Lower lobe of right lung (tissue), 2 donors: ENCODE results near the gene DNLZ. TPM values are rescaled to one million over a fixed set of nuclear protein-coding genes. Genes with fewer than 3 reads are reported as not detected.

Experiments used
- ATAC-seq, 2 donors: fragments of 200-7000 bp; cut with Tn5 transposase; one replicate each; pipeline ENCODE4 v1.9.1; 2020 to 2022; ENCODE audit warnings: mild to moderate bottlenecking in 2 of 2, moderate library complexity in 2 of 2
- DNase-seq: peaks from one replicate; pipeline ENCODE4 v3.0.0-alpha.2; 2020
- H3K27ac ChIP-seq: fragments of 200-600 bp; one replicate; pipeline ENCODE4 v1.8.0; 2022
- H3K27me3 ChIP-seq: fragments of 200-600 bp; one replicate; pipeline ENCODE4 v1.8.0; 2022; ENCODE audit warnings: low read depth
- H3K36me3 ChIP-seq: fragments of 200-600 bp; one replicate; pipeline ENCODE4 v1.8.0; 2022; ENCODE audit warnings: mild to moderate bottlenecking
- H3K4me1 ChIP-seq: fragments of 200-600 bp; one replicate; pipeline ENCODE4 v1.8.0; 2022
- H3K4me3 ChIP-seq: fragments of 200-600 bp; one replicate; pipeline ENCODE4 v1.8.0; 2022; ENCODE audit warnings: mild to moderate bottlenecking
- H3K9me3 ChIP-seq: fragments of 200-600 bp; one replicate; pipeline ENCODE4 v1.8.0; 2022
- intact Hi-C: fragments of 100-400 bp; cut with DNase I; formaldehyde crosslinking; loops from one replicate; pipeline ENCODE4 v1.11.0; 2022
- total RNA-seq: library from RNA; stranded (reverse); fragmentation: NEBNext Ultra II Directional; extraction: Animal tissue kit (Norgen Biotek cat#: 25700); gene quantifications from one replicate; pipeline ENCODE4 v1.2.1, GENCODE V29; 2021
- TF ChIP-seq, protein P1 (sequence below): fragments of 200-600 bp; IDR thresholded peaks from one replicate; pipeline ENCODE4 v1.8.0; 2022; ENCODE audit warnings: antibody characterized with exemption, mild to moderate bottlenecking
- donor health status: DM: no; HTN: yes; CAD: no; lungs with severe emphysema.

Gene DNLZ
- total RNA-seq, 1 donor from 2014 or later: 12.9 TPM

DNA sequence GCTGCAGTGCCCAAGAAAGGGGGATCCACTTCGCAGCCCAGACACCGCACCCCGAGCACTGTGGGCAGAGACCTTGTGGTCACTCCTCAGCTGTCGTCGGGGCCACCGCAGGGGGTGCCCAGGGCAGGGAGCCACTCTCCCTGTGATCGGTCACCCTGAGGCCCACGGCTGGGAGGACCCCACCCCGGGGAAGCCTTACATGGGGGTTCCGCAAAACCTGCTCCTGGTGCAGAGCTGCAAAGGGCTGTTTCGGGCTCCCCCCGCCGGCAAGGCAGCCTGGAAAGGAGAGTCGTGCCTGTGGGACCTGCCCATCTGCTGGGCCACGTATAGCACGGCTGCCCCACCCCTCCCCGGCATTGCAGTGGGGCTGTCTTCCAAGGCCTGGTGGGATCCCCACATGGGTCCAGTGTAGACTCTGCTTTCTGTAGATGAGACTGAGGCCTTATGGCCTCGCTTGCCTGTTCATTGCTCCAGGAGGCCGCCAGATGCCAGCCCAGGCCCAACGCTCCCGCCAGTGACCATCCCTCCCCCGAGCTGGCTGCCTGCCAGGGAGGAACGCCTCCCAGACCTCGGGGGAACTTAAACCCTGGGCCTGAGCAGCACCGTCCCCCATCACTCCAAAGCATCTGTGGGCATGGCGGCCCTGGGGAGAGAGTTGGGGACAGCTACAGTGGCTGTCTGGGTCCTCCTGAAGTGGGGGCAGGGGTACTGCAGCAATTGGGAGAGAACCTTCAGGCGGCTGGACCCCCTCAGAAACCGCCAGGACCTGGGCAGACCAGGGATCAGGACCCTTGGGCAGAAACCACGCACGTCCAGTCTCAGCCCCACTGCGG, 1.6 kb upstream of the DNLZ start:
- TF ChIP-seq, protein P1, sequence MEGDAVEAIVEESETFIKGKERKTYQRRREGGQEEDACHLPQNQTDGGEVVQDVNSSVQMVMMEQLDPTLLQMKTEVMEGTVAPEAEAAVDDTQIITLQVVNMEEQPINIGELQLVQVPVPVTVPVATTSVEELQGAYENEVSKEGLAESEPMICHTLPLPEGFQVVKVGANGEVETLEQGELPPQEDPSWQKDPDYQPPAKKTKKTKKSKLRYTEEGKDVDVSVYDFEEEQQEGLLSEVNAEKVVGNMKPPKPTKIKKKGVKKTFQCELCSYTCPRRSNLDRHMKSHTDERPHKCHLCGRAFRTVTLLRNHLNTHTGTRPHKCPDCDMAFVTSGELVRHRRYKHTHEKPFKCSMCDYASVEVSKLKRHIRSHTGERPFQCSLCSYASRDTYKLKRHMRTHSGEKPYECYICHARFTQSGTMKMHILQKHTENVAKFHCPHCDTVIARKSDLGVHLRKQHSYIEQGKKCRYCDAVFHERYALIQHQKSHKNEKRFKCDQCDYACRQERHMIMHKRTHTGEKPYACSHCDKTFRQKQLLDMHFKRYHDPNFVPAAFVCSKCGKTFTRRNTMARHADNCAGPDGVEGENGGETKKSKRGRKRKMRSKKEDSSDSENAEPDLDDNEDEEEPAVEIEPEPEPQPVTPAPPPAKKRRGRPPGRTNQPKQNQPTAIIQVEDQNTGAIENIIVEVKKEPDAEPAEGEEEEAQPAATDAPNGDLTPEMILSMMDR: no peak
- intact Hi-C loops: no loop called here

DNA sequence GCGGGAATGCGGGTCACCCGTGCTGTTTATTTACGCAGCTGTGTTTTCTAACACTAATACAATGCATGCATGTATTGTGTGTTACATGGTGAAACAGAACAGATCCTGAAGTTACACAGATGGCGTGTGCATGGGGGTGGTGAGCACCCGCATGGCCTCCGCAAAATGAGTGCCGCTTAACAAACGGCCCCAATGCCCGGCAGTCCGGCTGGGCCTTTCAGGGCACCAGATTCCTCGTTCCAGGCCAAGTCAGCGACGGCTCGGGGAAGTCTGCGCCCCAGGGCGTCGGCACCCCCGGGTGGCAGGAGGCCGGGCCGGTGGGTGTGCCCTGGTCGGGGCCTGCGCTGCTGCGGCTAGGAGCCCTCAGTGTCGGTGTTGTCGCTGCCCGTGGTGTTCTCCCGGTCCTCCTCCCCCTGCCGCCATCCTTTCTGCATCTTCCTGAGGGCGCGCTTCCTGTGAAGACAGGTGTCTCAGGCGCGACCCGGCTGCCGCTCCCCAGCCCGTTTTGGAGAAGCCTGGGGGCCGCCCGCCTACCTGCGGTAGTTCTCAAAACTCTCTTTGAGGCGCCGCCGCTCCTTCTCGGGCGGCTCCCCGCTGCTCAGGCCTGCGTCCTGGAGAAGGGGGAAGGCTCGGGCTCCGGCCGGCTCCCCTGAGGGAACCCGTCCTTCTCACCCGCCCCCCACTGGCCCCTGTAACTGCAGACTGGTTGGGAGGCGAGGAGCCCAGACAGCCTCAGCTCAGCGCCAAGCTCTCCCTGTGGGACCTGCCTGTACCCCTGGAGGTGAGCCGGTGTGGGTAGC, 605 bp upstream of the DNLZ start:
- TF ChIP-seq, protein P1: peak; percentile 11
- Histone ChIP-seq H3K36me3 (no peaks in the 10 kb centered on the region), H3K4me3 (peak overlapping the region; percentile 79), H3K4me1 (peaks cover 28% of the 10 kb centered on the region), H3K9me3 (no peaks in the 10 kb centered on the region), H3K27ac (no peak overlapping the region), H3K27me3 (no peaks in the 10 kb centered on the region)
- intact Hi-C loops: no loop called here
- ATAC-seq: no peak
- DNase-seq: no peak

More for the DNA sequence above, 1.6 kb upstream of the DNLZ start:
- ATAC-seq (no peak), DNase-seq (no peak)
- Histone ChIP-seq H3K9me3 (no peaks in the 10 kb centered on the region), H3K4me3 (no peak overlapping the region), H3K36me3 (no peaks in the 10 kb centered on the region), H3K27ac (no peak overlapping the region), H3K27me3 (no peaks in the 10 kb centered on the region), H3K4me1 (peaks cover 28% of the 10 kb centered on the region)

DNA sequence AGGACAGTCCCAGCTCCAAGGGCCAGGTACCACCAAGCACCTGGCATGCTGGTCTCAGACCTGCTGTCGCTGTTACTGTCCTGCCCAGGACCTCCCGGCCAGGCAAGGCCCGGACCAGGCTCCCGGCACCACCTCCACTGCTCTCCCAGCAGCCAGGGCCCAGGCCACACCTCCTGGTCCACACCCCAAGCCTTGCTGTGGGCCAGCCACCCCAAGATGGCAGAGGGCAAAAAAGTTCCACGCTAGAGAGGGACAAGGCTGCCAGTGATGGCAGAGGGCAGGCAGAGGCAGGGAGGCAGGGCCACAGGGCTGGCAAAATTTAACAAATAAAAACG, 1.1 kb downstream of the DNLZ start:
- DNase-seq: no peak
- peak overlapping the region; percentile 92 for H3K27ac ChIP-seq
- TF ChIP-seq, protein P1: no peak
- peaks cover 9% of the 10 kb centered on the region for H3K36me3 ChIP-seq
- no peak for ATAC-seq
- H3K4me3 ChIP-seq: no peak overlapping the region
- intact Hi-C loops: no loop called here
- H3K9me3 ChIP-seq: no peaks in the 10 kb centered on the region
- peaks cover 28% of the 10 kb centered on the region for H3K4me1 ChIP-seq
- H3K27me3 ChIP-seq: no peaks in the 10 kb centered on the region

DNA sequence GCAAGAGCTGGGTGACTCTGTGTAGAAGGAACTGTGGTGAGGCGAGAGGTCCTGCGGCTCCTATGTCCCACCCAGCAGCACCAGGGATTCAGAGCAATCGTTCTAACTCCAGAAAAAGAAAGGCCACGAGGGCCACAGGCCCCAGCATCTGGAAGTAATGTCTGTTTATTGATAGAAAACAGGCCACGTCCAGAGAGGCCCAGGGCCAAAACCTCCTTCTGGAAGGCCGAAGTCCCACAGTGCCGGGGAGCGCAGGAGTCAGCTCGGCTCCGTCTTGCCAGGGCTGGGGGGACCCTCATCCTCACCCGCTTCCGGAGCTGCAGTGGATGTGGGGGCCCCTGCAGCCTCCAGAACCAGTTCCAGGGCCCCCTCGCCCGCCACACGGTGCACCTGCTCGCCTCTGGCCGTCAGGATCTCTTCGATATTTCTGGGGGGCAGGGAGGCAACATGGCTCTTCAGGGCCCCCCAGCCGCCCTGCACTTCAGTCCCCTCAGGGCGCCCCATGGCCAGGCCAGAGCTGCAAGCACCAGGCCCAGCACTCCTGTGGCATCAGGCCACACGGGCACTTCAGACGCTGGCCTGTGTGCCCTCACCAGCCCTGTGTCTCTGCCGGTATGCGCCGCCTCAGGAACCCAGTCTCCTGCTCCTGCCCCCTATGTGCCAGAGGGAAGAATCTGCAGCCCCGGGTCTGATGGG, 1.6 kb downstream of the DNLZ start:
- H3K27ac ChIP-seq: peak overlapping the region; percentile 92
- no peak for DNase-seq

More for the DNA sequence above, 1.6 kb downstream of the DNLZ start:
- Histone ChIP-seq H3K4me3 (no peak overlapping the region), H3K36me3 (peaks cover 10% of the 10 kb centered on the region), H3K4me1 (peaks cover 28% of the 10 kb centered on the region), H3K9me3 (no peaks in the 10 kb centered on the region), H3K27me3 (no peaks in the 10 kb centered on the region)
- no peak for ATAC-seq
- intact Hi-C loops: no loop called here
- TF ChIP-seq, protein P1: no peak
